Measurements from ENCODE around the gene DDX54. TPM values are rescaled to one million over a fixed set of nuclear protein-coding genes. Genes with fewer than 3 reads are reported as not detected.
A peak's percentile ranks its signal among the peaks of the same experiment; 100 is the strongest.

Gene DDX54
- polyA plus RNA-seq, 3 donors = 7.9 to 32.2 (median 13.6) TPM

DNA sequence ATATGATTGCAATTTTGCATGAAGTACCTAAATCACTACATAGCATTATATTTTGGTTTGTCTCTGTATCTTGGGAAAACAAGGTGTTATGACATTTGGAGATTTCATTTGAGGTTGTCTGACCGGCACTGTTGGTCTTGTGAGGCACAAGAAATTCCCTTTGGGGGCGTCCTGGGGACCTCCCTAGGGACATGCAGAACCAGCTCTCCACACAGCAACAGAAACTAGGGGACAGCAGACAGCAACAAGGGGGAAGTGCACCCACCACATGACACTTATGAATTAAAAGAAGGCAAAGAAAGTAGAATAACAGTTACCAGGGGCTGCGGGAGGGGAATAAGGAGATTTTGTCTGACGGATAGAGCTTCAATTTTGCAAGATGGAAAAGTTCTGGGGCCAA lies 14.4 kb downstream of the DDX54 start:
- Histone ChIP-seq H3K9ac (ENCODE audit: insufficient read depth, low read length, poor library complexity, severe bottlenecking) (no peak overlapping the region), H3K4me1 (ENCODE audit: control insufficient read depth in 1 of 2, insufficient read depth in 2 of 2, low read length in 2 of 2) (no peaks in the 10 kb centered on the region), H4K20me1 (ENCODE audit: insufficient read depth, low read length) (no peaks in the 10 kb centered on the region), H3K4me2 (replicated peaks; ENCODE audit: extremely low read depth, low read length, poor library complexity, severe bottlenecking) (no peak overlapping the region), H3K9me3 (replicated peaks in 1 of 2; ENCODE audit: control insufficient read depth in 1 of 2, insufficient read depth in 1 of 2, low read length in 2 of 2) (no peaks in the 10 kb centered on the region), H3K36me3 (replicated peaks in 1 of 2; ENCODE audit: control insufficient read depth in 1 of 2, insufficient read depth in 2 of 2, low read length in 2 of 2) (peaks cover 88 to 96% of the 10 kb centered on the region in 2 donors), H3K27me3 (ENCODE audit: control insufficient read depth in 2 of 2, insufficient read depth in 2 of 2, low read length in 2 of 2) (no peaks in the 10 kb centered on the region), H2AFZ (ENCODE audit: insufficient read depth, low read depth, low read length, poor library complexity, severe bottlenecking) (no peak overlapping the region), H3K4me3 (replicated peaks in 1 of 3; ENCODE audit: low read depth in 2 of 3, low read length in 3 of 3) (no peak overlapping the region), H3K27ac (ENCODE audit: low read depth in 1 of 2, low read length in 2 of 2) (no peak overlapping the region), H3K79me2 (ENCODE audit: insufficient read depth, low read length) (no peaks in the 10 kb centered on the region)
- Mint-ChIP-seq H3K4me1 (no peaks in the 10 kb centered on the region), H3K36me3 (peaks cover 81 to 97% of the 10 kb centered on the region in 2 donors), H3K9me3 (no peaks in the 10 kb centered on the region), H3K4me3 (no peak overlapping the region), H3K27me3 (ENCODE audit: low read depth in 3 of 3) (peaks cover 0 to 2% (median 0%) of the 10 kb centered on the region in 3 donors), H3K27ac (no peak overlapping the region)
- TF ChIP-seq, protein P1, sequence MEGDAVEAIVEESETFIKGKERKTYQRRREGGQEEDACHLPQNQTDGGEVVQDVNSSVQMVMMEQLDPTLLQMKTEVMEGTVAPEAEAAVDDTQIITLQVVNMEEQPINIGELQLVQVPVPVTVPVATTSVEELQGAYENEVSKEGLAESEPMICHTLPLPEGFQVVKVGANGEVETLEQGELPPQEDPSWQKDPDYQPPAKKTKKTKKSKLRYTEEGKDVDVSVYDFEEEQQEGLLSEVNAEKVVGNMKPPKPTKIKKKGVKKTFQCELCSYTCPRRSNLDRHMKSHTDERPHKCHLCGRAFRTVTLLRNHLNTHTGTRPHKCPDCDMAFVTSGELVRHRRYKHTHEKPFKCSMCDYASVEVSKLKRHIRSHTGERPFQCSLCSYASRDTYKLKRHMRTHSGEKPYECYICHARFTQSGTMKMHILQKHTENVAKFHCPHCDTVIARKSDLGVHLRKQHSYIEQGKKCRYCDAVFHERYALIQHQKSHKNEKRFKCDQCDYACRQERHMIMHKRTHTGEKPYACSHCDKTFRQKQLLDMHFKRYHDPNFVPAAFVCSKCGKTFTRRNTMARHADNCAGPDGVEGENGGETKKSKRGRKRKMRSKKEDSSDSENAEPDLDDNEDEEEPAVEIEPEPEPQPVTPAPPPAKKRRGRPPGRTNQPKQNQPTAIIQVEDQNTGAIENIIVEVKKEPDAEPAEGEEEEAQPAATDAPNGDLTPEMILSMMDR (IDR thresholded peaks at IDR 0.05) = no peak
- no peak for DNase-seq
- 92% methylated on average over 2 of the region's 4 CpGs for WGBS (ENCODE audit: insufficient coverage)
- intact Hi-C loops (cut with micrococcal nuclease) = loop anchor here in 1 of 2 donors (5.0 kb wide), 1 partner anchor 179 kb away; no protein-coding TSS in a partner anchor

DNA sequence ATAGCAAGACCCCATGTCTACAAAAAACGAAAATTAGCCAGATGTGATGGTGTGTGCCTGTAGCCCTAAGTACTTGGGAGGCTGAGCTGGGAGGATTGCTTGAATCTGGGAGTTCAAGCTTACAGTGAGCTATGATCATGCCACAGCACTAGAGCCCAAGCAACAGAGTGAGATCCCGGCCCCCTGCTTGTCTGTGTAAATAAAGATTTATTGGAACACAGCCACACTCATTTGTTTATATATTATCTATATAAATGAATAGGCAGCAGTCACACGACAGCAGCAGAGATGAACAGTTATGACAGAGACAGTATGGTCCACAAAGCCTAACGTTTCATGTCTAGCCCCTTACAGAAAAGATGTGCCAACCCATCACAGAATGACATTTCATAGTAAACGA lies 14.8 kb downstream of the DDX54 start:
- 100% methylated on average over 1 of the region's 5 CpGs for WGBS (ENCODE audit: insufficient coverage)
- H3K9me3 ChIP-seq (replicated peaks in 1 of 2; ENCODE audit: control insufficient read depth in 1 of 2, insufficient read depth in 1 of 2, low read length in 2 of 2) = no peaks in the 10 kb centered on the region
- DNase-seq = no peak
- no peaks in the 10 kb centered on the region for H4K20me1 ChIP-seq (ENCODE audit: insufficient read depth, low read length)
- peaks cover 93 to 99% of the 10 kb centered on the region in 2 donors for H3K36me3 ChIP-seq (replicated peaks in 1 of 2; ENCODE audit: control insufficient read depth in 1 of 2, insufficient read depth in 2 of 2, low read length in 2 of 2)
- peaks cover 0 to 2% (median 0%) of the 10 kb centered on the region in 3 donors for H3K27me3 Mint-ChIP-seq (ENCODE audit: low read depth in 3 of 3)
- H3K9me3 Mint-ChIP-seq = no peaks in the 10 kb centered on the region
- H3K4me2 ChIP-seq (replicated peaks; ENCODE audit: extremely low read depth, low read length, poor library complexity, severe bottlenecking) = no peak overlapping the region
- no peak overlapping the region for H3K4me3 Mint-ChIP-seq
- peak overlapping the region in 1 of 7 donors; percentile 58 for H3K27ac Mint-ChIP-seq
- no peaks in the 10 kb centered on the region for H3K79me2 ChIP-seq (ENCODE audit: insufficient read depth, low read length)
- H3K4me1 Mint-ChIP-seq = no peaks in the 10 kb centered on the region
- H3K4me1 ChIP-seq (ENCODE audit: control insufficient read depth in 1 of 2, insufficient read depth in 2 of 2, low read length in 2 of 2) = no peaks in the 10 kb centered on the region
- peaks cover 84 to 97% of the 10 kb centered on the region in 2 donors for H3K36me3 Mint-ChIP-seq
- no peak overlapping the region for H3K27ac ChIP-seq (ENCODE audit: low read depth in 1 of 2, low read length in 2 of 2)
- H3K27me3 ChIP-seq (ENCODE audit: control insufficient read depth in 2 of 2, insufficient read depth in 2 of 2, low read length in 2 of 2) = no peaks in the 10 kb centered on the region
- H2AFZ ChIP-seq (ENCODE audit: insufficient read depth, low read depth, low read length, poor library complexity, severe bottlenecking) = no peak overlapping the region
- no peak overlapping the region for H3K9ac ChIP-seq (ENCODE audit: insufficient read depth, low read length, poor library complexity, severe bottlenecking)
- TF ChIP-seq, protein P1 (IDR thresholded peaks at IDR 0.05) = no peak
- H3K4me3 ChIP-seq (replicated peaks in 1 of 3; ENCODE audit: low read depth in 2 of 3, low read length in 3 of 3) = no peak overlapping the region
- intact Hi-C loops (cut with micrococcal nuclease) = loop anchor here in 1 of 2 donors (5.0 kb wide), 1 partner anchor 178 kb away; no protein-coding TSS in a partner anchor
